Measurements from ENCODE around the gene RIPOR2. TPM values are rescaled to one million over a fixed set of nuclear protein-coding genes. Genes with fewer than 3 reads are reported as not detected.
"Not testable (repeated sequence)": the region's sequence is repeated elsewhere in the genome, so short reads cannot be mapped to it uniquely, and the experiment has no call there.

The RIPOR2 gene
- total RNA-seq, 1 donor from 2014 or later = 1.1 TPM

DNA sequence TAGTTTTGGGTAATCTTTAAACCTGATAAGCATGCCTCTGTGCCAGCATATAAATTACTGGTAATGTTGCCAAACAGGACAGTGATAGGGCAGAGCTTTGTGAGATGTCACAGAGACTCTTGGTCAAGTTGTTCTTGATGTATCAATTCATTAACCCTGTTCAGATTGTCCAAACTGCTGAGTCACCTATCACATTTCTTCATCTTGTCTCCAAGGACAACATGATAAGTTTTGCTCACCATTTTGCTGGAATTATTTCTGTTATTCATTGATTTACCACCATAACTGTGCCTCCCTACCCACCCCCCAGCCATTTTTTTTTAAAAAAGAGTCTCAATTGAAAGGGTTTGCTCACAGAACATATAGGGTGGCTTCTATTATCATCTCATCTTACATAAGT is 180.5 kb downstream of the RIPOR2 start:
- TF ChIP-seq, protein P1, sequence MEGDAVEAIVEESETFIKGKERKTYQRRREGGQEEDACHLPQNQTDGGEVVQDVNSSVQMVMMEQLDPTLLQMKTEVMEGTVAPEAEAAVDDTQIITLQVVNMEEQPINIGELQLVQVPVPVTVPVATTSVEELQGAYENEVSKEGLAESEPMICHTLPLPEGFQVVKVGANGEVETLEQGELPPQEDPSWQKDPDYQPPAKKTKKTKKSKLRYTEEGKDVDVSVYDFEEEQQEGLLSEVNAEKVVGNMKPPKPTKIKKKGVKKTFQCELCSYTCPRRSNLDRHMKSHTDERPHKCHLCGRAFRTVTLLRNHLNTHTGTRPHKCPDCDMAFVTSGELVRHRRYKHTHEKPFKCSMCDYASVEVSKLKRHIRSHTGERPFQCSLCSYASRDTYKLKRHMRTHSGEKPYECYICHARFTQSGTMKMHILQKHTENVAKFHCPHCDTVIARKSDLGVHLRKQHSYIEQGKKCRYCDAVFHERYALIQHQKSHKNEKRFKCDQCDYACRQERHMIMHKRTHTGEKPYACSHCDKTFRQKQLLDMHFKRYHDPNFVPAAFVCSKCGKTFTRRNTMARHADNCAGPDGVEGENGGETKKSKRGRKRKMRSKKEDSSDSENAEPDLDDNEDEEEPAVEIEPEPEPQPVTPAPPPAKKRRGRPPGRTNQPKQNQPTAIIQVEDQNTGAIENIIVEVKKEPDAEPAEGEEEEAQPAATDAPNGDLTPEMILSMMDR (IDR thresholded peaks at IDR 0.05; ENCODE audit: unreplicated experiment) = no peak
- Mint-ChIP-seq H3K36me3 (ENCODE audit: low read depth, unreplicated experiment) (no peaks in the 10 kb centered on the region), H3K27ac (ENCODE audit: unreplicated experiment) (no peak overlapping the region), H3K4me1 (ENCODE audit: unreplicated experiment) (no peaks in the 10 kb centered on the region), H3K4me3 (ENCODE audit: unreplicated experiment) (no peak overlapping the region), H3K9me3 (ENCODE audit: unreplicated experiment) (no peaks in the 10 kb centered on the region), H3K27me3 (ENCODE audit: unreplicated experiment) (no peaks in the 10 kb centered on the region)
- DNase-seq (ENCODE audit: low spot score) = no peak

DNA sequence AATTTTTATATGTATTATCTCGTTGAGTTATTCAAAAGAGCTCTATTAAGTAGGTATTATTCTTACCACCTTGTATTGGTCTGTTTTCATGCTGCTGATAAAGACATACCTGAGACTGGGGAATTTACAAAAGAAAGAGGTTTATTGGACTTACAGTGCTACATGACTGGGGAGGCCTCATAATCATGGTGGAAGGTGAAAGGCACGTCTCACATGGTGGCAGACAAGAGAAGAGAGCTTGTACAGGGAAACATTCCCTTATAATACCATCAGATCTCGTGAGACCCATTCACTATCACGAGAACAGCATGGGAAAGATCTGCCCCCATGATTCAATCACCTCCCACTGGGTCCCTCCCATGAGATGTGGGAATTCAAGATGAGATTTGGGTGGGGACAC is 181.4 kb downstream of the RIPOR2 start:
- H3K27ac Mint-ChIP-seq (ENCODE audit: unreplicated experiment); DNase-seq (ENCODE audit: low spot score); H3K4me3 Mint-ChIP-seq (ENCODE audit: unreplicated experiment); H3K36me3 Mint-ChIP-seq (ENCODE audit: low read depth, unreplicated experiment); H3K27me3 Mint-ChIP-seq (ENCODE audit: unreplicated experiment); H3K4me1 Mint-ChIP-seq (ENCODE audit: unreplicated experiment); H3K9me3 Mint-ChIP-seq (ENCODE audit: unreplicated experiment): not testable (repeated sequence)

Other genes with a start within 250 kb of the RIPOR2 start
- gene C6orf62, start 216.8 kb downstream of the RIPOR2 start, total RNA-seq (ENCODE audit: unreplicated experiment) = 88.8 TPM
- gene GMNN, start 161.0 kb downstream of the RIPOR2 start, total RNA-seq (ENCODE audit: unreplicated experiment) = 24.7 TPM
- gene ARMH2, start 137.0 kb downstream of the RIPOR2 start, total RNA-seq (ENCODE audit: unreplicated experiment) = not detected